Hematopoietic multipotent progenitor cell treated with erythropoietin and hydrocortisone succinate and interleukin-3 and kit ligand, for 15 days (in vitro differentiated cells): ENCODE data around the gene RNF5.
A peak's percentile ranks its signal among the peaks of the same experiment; 100 is the strongest.

Experiments
- DNase-seq: peaks from one replicate; pipeline ENCODE4 v3.0.0-alpha.2; 2015; ENCODE audit warnings: low spot score

RNF5 gene

GRCh38 chr6:32151863-32152768, 26.1 kb upstream of the RNF5 start, which contains the start of gene PRRT1:
Gene PRRT1 (minus strand): TSS chr6:32151939. CDS start chr6:32151827, 112 bp downstream.
- no peak for DNase-seq

- DNase-seq: no peak
Observed at GRCh38 chr6:32152769-32153563, 25.2 kb upstream of the RNF5 start.

- peak; percentile 87 for DNase-seq
Observed at GRCh38 chr6:32153564-32154513, 24.4 kb upstream of the RNF5 start, which contains the start of gene PPT2. Gene PPT2 (plus strand): TSS chr6:32154141. CDS start chr6:32154595, 454 bp downstream.

GRCh38 chr6:32154514-32155161, 23.6 kb upstream of the RNF5 start:
- DNase-seq: no peak

DNA sequence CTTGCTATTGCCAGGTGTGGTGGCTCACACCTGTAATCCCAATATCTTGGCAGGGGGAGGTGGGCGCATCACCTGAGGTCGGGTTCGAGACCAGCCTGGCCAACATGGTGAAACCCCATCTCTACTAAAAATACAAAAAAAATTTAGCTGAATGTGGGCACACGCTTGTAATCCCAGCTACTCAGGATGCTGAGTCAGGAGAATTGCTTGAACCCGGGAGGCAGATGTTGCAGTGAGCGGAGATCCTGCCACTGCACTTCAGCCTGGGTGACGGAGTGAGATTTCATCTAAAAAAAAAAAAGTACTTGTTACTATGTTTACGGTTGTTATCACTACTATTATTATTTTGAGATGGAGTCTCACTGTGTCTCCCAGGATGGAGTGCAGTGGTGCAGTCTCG, 21.3 kb upstream of the RNF5 start:
- DNase-seq: no peak

- DNase-seq: no peak
Observed at GRCh38 chr6:32158052-32158451, 20.2 kb upstream of the RNF5 start.

DNA sequence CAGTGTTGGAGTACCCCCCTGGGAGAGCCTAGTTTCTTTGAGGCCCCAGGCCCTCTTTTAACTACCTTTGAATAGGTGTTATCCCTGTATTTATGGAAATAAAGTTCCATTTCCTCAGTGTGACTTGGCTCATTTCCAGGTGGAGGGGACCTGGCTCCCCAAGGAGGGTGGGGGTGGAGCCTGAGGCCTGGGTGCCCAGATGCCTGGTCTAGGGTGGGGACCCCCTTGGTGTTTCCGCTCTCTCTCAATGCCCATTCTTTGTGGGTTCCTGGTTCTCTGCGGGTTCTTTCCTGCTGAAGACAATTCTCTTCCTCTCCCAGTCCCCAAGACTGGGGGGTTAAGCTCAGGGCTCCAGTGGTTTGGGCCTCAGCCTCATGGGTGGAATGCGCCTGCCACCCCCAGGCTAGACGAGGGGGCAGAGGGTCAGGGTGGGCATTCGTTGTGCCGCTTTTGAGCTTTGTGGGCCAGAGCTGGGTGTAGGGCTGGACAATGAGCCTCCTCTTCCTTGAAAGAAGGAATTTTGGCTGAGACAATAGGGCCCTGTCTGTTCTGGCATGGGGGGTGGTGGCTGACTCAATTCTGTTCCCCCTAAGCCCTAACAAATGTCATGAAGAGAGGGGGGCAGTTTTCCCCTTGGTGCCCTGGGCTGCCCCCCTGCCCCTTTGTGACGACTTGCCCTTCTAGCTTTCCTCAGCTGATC, 14.5 kb upstream of the RNF5 start:
- DNase-seq: no peak

GRCh38 chr6:32164295-32164694, 13.9 kb upstream of the RNF5 start, which contains the start of gene EGFL8:
Gene EGFL8 (plus strand): TSS chr6:32164595. CDS start chr6:32166166, 1,571 bp downstream.
- no peak for DNase-seq

DNA sequence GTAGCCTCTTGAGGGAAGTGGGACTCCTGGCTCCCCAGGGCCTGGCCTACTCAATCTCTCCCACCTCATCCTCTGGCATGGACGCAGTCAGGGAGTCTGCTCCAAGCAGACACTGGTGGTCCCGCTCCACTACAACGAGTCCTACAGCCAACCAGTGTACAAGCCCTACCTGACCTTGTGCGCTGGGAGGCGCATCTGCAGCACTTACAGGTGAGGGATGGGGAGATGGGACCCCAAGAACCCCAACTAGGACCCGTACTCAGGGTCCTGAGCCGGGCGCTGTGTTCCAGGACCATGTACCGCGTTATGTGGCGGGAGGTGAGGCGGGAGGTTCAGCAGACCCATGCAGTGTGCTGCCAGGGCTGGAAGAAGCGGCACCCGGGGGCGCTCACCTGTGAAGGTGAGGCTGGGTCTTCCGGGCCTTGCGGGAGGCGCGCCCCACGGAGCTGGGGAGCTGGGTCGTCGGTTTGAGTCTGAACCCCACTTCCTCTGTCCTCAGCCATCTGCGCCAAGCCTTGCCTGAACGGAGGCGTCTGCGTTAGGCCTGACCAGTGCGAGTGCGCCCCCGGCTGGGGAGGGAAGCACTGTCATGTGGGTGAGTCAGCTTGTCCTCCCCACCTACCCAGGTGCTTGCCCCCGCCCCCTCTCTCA, 11.7 kb upstream of the RNF5 start:
- no peak for DNase-seq

- DNase-seq: no peak
Observed at GRCh38 chr6:32167154-32167760, 10.9 kb upstream of the RNF5 start.

DNA sequence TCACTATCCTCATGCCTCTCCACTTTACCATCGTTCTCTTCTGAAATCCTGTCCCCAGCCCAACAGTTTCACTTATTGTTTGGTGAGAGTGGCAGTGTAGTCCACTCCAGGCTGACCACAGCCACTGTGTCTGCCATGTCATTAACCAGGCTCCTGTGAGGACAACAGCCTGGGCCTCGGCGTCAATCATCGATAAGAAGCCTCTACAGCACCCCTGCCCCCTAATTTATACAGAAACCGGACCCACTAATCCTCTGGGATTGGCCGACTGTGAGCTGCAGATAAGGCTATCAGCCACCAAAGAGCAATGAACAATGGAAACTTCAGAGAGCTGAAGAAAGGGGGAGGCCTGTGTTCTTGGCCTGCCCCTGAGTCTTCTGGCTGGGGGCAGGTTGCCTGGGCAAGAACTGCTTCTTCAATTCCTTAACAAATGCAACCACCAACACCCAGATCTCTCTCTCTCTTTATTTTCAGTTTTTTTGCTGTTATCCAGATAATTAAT, 10.4 kb upstream of the RNF5 start:
- no peak for DNase-seq

GRCh38 chr6:32168350-32168749, 9.9 kb upstream of the RNF5 start:
- no peak for DNase-seq

- no peak for DNase-seq
Observed at GRCh38 chr6:32168807-32169591, 9.2 kb upstream of the RNF5 start.

GRCh38 chr6:32170294-32170693, 7.9 kb upstream of the RNF5 start:
- no peak for DNase-seq

DNA sequence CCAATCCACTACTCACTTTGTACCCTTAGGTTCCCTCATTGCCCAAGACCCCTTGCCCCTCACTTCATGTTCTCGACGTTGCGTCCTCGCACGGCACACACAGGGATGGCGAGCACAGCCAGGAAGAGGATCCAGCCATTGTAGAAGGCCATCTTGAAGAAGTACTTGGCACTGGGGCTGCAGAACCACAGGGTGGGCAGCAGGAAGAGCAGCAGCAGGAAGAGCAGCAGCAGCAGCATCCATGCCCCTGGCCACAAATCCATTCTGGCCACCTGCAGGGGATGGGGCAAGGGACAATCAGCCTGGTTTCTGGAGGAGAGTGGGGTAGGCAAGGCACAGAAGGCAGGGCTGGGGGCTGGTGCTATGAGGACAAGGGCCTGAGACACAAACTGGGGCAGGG, 7.0 kb upstream of the RNF5 start:
- DNase-seq: no peak

GRCh38 chr6:32173051-32173727, 5.0 kb upstream of the RNF5 start:
- no peak for DNase-seq

GRCh38 chr6:32174416-32174815, 3.8 kb upstream of the RNF5 start:
- DNase-seq: no peak

GRCh38 chr6:32175322-32175710, 2.9 kb upstream of the RNF5 start:
- DNase-seq: no peak
